IMR-90 (cell line): ENCODE results near the gene BPTF.

Source experiments
- CHD1 ChIP-seq: IDR thresholded peaks from 2 replicates; pipeline ENCODE4 v1.6.1; 2012; ENCODE audit warnings: low read depth, low read length, improper control_type of control experiment
- MAFK ChIP-seq: IDR thresholded peaks from 2 replicates; pipeline ENCODE4 v1.6.1; 2012; ENCODE audit warnings: low read depth, low read length, improper control_type of control experiment
- MAZ ChIP-seq: IDR thresholded peaks from 2 replicates; pipeline ENCODE4 v1.6.1; 2012; ENCODE audit warnings: low read depth, mild to moderate bottlenecking, low read length, improper control_type of control experiment, moderate library complexity, borderline replicate concordance
- NFE2L2 ChIP-seq: fragments of 150-350 bp; IDR thresholded peaks from 2 replicates; pipeline ENCODE4 v1.6.1; 2016; ENCODE audit warnings: low read depth, mild to moderate bottlenecking, low read length
- POLR2A ChIP-seq: IDR thresholded peaks from 2 replicates; pipeline ENCODE4 v1.6.1; 2012; ENCODE audit warnings: mild to moderate bottlenecking, low read depth, low read length
- RAD21 ChIP-seq: IDR thresholded peaks from 2 replicates; pipeline ENCODE4 v1.6.1; 2012; ENCODE audit warnings: low read length, improper control_type of control experiment
- RCOR1 ChIP-seq: IDR thresholded peaks from 2 replicates; pipeline ENCODE4 v1.6.1; 2012; ENCODE audit warnings: mild to moderate bottlenecking, low read length, improper control_type of control experiment; ENCODE audit not compliant: insufficient replicate concordance
- RFX5 ChIP-seq: IDR thresholded peaks from 2 replicates; pipeline ENCODE4 v1.8.0; 2012; ENCODE audit warnings: low read depth, mild to moderate bottlenecking, low read length, moderate library complexity
- TF ChIP-seq, protein P1 (sequence below): conservative IDR thresholded peaks from 2 replicates; pipeline ENCODE4 v1.5.1; 2012; ENCODE audit warnings: mild to moderate bottlenecking, low read depth, low read length, improper control_type of control experiment
- TF ChIP-seq, protein P2 (sequence below): fragments of 150-350 bp; IDR thresholded peaks from 2 replicates; pipeline ENCODE4 v1.6.1; 2016; ENCODE audit warnings: low read depth, mild to moderate bottlenecking, low read length, moderate library complexity, borderline replicate concordance
- TF ChIP-seq, protein P3 (sequence below): fragments of 150-350 bp; IDR thresholded peaks from 2 replicates; pipeline ENCODE4 v1.6.1; 2017; ENCODE audit warnings: mild to moderate bottlenecking, antibody characterized with exemption, low read length, low read depth

DNA sequence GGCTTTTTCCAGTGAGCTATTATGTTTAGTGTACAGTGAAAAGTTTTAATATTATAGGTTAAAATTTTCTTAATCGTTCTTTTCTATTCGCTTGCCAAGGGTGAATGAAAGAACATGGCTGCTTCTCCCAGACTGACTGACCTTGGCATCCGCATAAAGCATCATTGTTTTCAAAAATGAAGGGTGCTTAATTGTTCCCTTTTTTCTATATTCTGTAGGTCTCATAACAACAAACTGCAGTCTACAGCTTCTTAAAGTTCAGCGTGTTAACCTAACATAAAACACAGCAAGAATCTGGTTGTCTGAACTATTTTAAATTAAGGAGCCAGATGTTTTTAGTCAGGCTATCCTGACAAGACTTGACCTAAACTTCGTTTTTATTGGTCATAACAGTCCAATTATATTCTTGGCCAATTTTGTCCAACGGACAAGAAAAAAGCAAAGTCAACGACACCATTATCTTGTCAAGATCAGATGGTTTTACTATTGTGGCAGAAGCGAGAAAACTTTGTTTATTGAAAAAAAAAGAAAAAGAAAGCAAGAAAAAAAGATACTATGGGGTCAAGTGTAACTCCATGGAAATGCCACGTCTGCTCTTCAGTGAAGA lies 156.8 kb downstream of the BPTF start:
- TF ChIP-seq, protein P1, sequence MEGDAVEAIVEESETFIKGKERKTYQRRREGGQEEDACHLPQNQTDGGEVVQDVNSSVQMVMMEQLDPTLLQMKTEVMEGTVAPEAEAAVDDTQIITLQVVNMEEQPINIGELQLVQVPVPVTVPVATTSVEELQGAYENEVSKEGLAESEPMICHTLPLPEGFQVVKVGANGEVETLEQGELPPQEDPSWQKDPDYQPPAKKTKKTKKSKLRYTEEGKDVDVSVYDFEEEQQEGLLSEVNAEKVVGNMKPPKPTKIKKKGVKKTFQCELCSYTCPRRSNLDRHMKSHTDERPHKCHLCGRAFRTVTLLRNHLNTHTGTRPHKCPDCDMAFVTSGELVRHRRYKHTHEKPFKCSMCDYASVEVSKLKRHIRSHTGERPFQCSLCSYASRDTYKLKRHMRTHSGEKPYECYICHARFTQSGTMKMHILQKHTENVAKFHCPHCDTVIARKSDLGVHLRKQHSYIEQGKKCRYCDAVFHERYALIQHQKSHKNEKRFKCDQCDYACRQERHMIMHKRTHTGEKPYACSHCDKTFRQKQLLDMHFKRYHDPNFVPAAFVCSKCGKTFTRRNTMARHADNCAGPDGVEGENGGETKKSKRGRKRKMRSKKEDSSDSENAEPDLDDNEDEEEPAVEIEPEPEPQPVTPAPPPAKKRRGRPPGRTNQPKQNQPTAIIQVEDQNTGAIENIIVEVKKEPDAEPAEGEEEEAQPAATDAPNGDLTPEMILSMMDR: no peak
- no peak for TF ChIP-seq RFX5
- no peak for TF ChIP-seq RAD21
- TF ChIP-seq POLR2A: no peak
- no peak for TF ChIP-seq CHD1
- TF ChIP-seq, protein P2, sequence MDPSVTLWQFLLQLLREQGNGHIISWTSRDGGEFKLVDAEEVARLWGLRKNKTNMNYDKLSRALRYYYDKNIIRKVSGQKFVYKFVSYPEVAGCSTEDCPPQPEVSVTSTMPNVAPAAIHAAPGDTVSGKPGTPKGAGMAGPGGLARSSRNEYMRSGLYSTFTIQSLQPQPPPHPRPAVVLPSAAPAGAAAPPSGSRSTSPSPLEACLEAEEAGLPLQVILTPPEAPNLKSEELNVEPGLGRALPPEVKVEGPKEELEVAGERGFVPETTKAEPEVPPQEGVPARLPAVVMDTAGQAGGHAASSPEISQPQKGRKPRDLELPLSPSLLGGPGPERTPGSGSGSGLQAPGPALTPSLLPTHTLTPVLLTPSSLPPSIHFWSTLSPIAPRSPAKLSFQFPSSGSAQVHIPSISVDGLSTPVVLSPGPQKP: no peak
- TF ChIP-seq, protein P3, sequence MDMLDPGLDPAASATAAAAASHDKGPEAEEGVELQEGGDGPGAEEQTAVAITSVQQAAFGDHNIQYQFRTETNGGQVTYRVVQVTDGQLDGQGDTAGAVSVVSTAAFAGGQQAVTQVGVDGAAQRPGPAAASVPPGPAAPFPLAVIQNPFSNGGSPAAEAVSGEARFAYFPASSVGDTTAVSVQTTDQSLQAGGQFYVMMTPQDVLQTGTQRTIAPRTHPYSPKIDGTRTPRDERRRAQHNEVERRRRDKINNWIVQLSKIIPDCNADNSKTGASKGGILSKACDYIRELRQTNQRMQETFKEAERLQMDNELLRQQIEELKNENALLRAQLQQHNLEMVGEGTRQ: no peak
- TF ChIP-seq RCOR1: no peak
- TF ChIP-seq MAFK: no peak
- no peak for TF ChIP-seq NFE2L2
- no peak for TF ChIP-seq MAZ
